Activated T-cell treated with anti-CD3 and anti-CD28 coated beads for 1 hour (primary cell): ENCODE results near the gene ZNF783.

Experiments used
- DNase-seq: peaks from one replicate; pipeline ENCODE4 v3.0.0-alpha.2; 2020; ENCODE audit warnings: low read depth

The ZNF783 gene

DNA sequence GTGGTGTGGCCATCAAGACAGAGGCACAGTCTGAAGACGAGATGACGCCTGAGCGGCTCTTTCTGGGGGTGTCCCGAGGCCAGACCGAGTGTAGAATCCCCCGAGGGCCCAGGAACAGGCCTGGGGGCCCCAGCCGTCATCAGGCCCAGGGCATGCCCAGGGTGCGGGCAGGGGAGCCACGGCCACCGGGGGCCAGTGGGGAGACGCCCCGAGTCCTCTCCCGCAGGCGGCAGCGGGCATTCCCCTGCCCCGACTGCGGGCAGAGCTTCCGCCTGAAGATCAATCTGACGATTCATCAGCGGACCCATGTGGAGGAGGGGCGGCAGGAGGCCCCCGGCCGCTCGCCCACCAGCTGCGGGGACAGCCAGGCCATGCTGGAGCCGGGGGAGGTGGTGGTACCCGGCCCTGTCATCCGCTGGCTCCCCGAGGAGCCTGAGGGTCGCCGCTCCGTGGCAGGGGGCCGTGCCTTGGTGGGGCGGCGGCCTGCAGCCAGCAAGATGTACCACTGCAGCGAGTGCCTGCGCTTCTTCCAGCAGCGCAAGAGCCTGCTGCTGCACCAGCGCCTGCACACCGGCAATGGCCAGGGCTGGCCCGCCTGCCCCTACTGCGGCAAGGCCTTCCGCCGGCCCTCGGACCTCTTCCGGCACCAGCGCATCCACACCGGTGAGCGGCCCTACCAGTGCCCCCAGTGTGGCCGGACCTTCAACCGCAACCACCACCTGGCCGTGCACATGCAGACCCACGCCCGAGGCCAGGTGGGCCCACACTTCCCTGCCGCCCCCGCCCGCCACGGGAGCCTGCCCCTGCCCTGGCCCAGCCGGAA, 19.7 kb downstream of the ZNF783 start:
- no peak for DNase-seq

DNA sequence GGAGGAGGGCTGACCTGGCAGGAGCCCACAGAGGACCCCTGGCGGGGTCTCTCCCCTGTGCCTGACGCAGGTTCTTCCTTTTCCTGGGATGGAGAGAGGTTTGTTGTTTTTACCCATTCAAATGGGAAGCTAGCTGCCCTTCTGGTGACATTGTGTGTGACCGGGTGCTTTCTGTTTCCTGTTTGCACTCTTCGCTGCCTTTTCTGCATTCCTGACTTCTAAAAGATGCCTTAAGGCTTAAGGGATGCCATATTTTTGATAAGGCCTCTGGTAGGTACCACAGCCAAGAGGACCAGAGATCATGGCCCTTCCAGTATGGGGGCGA, 20.3 kb downstream of the ZNF783 start:
- DNase-seq, result no peak

DNA sequence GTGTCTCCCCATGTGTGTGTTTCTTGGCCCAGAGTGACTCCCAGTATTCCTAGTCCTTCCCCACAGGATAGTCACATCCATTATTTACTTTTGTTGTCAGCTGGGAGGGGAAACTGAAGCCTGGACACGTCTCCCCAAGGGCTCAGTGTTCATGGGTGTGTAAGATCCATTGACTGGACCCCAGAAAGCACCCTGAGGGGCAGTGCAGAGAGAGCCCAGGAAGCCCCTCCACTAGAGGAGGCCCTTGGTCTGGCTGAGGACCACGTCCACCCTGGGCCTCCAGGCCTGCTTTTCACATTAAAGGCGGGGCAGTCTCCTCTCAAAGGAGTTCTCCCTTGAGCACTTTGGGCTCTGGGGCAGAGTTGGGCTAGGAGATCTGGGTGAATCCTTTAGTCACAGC, 21.3 kb downstream of the ZNF783 start:
- DNase-seq, result no peak

DNA sequence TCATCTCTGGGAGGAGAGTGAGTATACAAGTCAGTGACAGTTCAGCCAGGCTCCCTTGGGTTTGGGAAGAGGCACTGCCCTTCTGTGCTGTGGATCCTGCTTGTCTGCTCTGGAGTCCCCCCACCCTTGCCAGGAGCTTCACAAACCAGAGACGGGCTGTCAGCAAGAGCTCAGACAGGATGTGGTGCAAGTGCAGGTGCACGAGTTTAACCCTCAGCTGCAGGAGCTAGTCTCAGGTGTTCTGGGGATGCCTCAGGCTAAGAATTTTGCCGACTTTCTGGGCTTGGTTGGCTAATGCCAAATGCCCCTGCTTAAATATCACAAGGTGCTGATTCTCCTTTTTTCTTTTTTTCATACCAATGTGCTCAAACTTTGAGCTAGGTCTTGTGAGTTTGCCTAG, 22.3 kb downstream of the ZNF783 start:
- peak; percentile 31 for DNase-seq

DNA sequence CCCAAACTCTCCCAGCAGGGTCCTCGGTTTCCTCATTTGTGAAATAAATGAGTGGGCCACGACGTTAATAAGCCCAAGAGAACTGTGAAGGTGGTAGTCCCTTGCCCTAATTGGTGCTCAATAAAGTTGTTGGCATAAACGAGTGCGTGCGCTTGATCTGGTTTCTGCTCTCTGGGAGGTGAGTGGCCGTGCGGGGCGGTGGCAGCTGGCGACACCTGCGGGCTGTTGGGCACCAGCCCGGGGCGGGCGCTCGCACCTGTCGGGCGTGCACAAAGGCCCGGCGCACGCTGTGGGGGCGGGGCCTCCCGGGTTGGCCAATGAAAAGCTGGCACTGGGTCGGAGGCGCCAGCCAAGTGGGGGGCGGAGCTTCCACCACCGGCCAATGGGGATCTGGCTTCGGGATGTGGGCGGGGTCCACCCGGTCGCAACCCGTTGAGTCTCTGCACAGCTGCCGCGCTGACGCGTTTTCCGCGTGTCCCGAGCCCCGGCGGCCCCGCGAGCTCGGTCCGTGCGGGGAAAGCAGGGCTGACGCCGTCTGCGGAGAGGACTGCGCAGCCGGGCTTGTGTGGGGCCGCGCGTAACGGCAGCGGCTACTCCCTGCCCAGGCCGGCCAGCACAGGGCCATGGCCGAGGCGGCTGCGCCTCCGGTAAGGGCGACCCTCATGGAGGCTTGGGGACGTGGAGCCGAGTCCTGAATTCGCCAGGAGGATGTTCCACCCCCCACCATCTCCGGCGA, 23.0 kb downstream of the ZNF783 start:
- DNase-seq, result peak; percentile 98

DNA sequence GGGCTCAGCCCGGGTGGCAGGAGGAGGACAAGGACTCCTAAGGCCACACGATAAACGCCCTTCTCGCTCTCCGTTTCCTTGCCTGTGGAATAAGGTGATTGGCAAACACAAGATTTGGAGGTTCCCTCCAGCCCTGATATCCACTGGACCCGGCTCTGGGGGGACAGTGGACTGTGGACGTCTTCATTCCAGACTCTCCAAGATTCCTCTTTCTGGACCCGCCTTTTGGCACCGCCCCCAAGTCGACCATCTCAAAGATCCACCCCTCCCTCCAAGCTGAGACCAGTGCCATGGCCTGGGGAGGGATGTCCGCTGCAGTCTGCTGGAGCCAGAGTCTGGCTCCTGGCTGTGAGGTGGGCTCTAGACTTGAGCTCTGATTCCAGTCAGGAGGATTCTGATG, 23.6 kb downstream of the ZNF783 start:
- DNase-seq, result no peak

DNA sequence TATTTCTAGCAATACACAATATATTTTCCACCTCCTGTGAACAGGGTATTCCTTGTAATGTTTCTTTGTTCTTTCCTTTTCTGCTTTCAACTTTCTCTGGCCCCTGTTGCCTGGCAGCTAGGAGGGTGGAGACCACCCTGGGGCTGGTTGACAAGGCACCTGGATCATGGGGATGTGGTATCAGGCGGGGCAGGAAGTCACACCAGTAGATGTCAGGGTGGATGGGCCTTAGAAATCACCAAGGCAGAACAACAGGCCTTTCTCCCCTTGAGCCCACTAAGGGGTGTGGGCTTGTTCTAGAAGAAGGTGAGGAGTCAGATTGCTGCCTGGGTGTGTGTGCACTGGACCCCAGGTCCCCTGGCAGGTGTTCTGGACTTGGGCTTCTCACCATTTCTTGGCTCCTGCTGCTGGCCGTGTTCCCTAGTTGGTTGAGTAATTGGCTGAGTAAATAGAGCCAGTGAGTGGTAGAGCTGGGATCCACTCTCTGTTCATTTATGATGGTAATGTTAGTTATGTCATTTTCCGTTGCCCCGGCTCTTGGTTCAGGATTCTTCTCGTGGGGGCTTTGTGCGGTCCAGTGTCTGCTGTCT, 24.9 kb downstream of the ZNF783 start:
- DNase-seq, result no peak

DNA sequence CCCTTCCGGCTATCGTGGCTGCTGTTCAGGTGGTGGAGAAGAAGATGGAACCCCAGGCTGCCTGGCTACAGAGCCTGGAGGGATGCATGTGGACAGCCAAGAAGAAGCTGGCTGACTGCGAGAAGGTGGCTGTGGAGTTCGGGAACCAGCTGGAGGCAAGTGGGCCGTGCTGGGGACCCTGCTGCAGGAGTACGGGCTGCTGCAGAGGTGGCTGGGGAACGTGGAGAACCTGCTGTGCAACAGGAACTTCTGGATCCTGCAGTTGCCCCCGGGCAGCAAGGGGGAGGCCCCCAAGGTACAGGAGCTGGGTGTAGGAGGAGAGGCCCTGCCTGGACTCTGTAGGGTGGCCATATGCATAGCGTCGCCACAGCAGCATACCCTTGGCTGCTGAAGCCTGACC, 25.6 kb downstream of the ZNF783 start:
- DNase-seq, result no peak

DNA sequence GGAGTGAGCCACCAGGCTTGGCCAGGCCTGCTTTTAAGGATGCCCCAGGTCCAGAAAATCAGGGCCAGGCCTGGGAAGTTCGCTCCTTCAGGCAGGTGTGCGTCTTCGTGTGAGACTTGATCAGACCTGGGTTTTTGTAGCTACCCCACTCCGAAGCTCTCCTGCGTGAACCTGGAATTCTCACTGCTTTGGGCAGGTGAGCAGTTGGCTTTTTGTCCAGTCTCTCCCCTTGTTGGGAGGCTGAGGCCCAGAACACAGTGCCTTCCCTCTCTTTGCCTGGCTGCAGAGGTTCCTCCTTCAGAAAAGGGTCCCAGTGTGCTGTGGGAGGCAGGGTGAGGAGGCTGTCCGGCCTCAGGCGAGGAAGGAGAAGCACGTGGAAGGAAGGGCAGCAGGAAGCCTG, 27.3 kb downstream of the ZNF783 start:
- DNase-seq, result no peak

DNA sequence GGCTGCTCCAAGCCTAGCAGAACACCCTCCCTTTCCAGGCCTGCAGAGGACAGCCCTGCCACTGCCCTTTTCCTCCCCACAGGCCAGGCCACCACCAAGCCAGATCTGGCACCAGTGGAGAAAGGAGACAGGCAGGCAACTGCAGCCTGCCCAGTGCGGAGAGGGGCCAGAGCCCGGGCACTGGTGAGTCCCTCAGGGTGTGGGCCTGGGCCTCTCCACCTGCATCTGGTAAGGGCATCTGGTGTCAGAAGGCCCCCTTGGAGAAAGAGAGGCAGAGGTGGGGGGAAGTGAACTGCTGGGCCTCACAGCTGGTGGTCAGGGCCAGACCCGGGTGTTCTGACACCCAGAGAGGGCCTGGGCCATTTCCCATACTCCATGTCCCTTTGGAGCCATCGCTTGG, 27.9 kb downstream of the ZNF783 start:
- DNase-seq, result no peak

DNA sequence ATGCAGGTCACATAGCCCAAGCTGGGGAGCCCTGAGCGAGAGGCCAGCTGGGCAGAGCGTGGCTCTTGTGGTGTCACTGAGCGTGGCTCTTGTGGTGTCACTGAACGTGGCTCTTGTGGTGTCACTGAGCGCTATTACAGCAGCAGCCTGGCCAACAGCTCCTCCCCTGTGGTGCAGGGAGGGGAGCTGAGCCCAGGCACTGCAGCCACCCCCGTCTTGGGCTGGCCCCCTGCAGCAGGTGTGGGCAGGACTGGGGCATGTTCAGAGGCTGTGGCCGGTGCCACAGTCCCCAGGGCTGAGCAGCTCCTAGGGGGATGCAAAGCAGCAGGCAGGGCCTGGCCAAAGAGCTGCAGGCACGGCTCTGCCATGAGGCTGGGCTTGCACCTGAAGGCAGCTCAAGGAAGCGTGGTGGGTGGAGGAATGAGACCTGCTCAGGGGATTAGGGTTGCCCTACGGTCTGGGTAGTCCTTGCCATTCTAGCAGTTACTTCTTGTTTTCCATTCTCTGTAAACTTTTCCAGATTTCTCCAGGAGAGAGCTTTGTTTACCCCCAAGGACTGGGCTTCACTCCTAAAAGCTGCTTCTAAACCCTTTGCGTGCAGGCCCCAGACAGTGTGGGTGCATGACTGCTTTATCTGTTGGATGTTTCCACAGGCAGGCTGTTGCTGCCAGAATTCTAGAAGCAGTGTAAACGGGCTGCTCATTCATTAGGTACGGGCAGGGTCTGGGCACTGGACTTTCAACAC, 29.2 kb downstream of the ZNF783 start:
- DNase-seq, result no peak

DNA sequence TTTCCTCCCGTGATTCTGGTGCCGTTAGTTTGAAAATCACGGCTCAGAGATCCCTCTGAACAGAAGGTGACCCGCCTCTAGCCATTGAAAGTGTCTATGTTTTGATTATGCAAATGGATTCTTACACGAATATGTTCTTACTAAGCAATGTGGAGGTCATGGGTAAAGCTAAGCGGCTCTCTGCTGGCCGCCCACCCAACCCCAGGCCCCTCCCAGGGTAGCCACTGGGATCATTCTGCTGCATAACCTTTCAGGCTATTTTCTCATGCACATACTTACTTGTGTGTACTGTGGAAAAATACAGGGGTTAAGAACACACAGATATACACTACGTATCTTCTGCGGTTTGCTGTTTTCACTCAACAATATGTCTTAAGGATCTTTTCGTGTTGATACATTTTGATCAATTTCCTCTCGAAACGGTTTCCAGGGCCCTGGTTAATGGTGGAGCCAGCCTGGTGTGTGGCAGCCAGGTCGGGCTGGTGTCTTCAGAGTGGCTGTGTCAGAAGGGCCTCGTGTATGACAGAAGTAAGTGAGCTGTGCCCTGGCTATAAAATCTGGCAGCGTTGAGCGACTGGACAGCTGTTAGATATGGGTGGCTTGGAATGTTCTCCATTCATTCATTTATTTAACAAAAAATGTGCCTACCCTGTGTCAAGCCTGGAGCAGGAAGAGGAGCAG, 29.9 kb downstream of the ZNF783 start:
- DNase-seq, result no peak

DNA sequence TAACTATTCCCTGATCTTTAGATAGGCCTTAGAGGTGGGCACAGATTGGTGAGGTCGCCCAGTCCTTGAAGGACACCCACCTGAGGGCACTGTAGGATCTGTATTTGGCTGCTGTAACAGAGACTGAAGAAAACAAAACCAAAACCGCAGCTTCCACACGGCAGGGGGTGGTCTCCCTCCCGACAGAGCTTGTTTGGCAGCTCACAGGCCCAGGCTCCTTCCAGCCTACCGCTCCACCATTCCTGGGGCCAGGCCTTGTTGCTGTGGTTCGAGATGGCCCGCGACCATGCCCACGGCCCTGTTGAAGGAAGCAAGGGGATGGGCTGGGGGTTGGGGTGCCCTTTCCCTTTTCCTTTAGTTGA, 30.4 kb downstream of the ZNF783 start:
- DNase-seq, result no peak

DNA sequence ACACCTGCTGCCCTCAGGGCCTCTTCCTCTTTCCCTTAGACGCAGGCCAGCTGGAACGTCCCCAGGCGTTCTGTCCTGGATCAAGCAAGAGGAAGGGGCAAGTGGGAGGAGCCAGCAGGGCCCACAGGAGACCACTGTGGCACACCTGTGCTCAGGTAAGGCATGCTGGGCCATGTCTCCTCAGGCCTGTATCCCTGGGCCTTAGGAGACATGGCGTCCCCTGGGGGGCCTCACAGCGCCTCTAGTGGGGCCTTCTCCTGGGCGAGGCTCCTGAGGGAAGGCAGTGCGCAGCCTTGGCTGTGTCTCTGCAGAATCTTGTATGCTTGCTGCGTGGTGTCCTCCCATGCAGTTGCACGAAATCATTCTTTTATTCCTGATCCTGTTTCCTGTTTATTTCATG, 31.3 kb downstream of the ZNF783 start:
- no peak for DNase-seq

DNA sequence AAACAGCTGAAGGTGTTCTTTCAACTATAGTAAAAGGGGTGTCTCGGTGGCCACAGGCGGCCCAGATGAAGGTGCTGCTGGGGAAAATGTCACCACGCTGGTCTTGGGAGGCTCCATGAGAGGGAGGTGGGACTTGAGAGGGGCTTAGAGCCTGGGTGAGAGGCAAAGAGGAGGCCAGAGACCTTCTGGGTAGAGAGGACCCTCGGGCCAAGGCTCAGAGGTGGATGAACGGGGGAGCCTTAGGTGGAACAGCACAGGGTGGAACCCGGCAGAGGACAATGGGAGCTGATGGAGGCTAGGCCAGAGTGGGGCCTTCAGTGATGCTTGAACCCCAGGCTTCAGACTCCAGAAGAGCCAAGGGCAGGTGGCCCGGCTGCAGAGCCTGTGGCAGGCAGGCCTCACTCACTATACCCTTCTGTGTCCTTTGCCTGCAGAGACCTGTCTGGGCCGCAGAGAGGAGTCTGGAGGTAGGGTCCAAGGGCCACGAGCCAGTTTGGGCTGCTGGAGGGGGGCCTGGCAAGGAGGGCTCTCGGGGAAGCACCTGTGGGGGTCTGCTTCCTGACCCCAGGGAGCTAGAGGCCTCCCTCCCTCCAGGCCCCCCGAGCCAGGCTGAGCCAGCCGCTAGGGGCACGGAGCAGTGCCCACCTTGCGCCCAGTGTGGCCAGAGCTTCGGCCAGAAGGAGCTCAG, 32.1 kb downstream of the ZNF783 start:
- DNase-seq, result no peak

DNA sequence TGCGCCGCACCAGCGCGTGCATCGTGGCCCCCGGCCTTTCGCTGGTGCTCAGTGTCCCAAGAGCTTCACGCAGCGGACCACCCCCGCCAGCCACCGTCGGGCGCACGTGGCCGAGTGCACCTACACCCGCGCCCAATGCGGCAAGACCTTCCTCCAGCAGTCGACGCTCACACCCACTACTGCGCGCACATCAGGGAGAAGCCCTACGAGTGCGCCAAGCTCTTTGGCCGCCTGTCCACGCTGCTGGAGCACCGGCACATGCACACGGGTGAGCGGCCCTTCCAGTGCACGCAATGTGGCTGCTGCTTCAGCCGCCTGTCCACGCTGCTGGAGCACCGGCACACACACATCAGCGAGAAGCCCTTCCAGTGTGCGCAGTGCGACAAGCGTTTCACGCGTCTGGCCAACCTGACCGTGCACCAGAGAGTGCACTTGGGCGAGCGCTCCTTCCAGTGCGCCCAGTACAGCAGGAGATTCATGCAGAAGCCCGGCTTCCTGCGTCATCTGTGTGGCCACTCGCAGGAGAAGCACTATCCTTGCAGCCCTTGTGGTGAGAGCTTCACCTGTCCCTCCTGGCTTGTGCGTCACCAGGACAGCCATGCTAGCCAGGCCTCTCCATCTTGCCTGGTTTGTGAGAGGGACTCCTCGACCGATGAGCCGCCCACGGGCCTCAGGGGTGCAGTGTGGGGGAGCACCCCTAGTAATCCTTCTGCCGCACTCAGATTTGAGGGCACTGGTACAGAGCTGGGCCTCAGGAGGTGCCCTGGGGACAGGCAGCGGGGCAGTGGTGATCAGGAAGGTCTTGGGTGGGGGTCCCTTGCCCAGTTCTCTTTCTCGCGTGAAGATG, 32.9 kb downstream of the ZNF783 start:
- no peak for DNase-seq

DNA sequence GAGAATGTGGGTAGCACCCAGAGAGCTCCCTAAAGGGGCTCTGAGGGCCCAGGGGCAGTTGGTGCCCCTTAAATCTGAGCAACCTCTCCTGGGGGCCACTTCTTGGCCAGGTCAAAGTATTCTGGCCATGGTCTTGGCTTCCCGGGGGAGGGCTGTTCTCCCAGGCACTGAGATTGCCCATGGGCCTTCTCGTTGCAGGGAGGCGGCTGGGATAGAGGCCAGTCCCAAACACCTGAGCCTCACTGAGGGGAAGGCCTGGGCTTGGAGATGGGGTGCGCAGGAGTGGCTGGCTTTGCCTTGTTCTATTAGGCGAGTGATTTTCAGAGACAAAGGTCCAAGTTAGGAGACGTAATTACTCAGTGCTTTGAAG, 33.5 kb downstream of the ZNF783 start:
- DNase-seq, result no peak

DNA sequence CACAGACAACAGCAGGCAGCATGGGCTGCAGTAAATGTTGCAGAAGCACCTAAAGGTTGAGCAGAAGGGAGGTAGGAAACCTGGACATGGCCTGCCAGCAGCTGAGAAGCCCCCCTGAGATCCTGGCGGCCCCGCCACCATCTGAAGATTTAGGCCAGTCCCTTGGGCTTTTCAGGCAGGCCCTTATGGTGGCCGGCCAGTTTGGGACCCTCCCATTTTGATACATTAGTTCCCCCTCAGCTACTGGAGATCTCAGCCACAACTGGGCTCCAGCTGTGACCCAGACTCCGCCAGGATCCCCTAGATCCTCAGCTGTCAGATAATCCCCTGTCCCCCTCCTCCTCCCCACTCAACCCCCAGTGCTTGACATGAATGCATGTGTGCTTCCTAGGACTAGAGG, 34.4 kb downstream of the ZNF783 start:
- DNase-seq, result no peak

DNA sequence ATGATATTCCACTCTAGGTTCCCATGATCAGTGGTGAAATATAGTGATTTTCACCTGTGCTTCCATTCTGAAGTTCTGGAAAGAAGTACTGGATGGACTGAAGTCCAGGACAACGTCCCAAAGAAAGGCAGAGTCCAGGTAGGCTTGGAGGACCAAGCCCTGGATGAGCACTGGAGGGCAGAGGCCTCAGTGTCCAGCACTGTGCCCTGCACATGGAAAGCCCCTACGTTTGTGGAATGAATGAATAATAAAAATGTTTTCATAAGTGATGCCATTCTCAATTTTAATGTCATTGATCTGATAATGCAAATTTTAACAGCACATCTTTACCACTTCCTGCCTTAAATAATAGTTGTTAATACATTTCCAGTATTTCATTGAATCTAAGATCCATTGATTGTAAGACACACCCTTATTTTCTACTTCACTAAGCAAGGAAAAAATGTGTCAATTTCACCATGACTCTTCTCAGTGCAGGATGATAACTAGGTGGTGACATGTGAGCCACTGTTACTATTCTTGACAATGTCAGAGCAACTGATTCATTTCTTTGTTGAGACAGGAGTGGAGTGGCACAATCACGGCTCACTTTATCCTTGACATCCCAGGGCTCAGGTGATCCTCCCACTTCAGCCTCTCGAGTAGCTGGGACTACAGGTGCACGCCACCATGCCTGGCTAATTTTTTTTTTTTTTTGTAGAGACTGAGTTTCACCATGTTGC, 35.2 kb downstream of the ZNF783 start:
- no peak for DNase-seq
